Peyer's patch (tissue), 4 donors: ENCODE results near the gene FARP1. TPM values are rescaled to one million over a fixed set of nuclear protein-coding genes. Genes with fewer than 3 reads are reported as not detected.

Experiments
- DNase-seq, 3 donors: peaks; one replicate each; pipeline ENCODE4 v3.0.0-alpha.2; 2017 to 2019
- H3K27ac ChIP-seq, 4 donors: fragments of 200-600 bp; sonication (generic); one replicate each; pipeline ENCODE4 v1.5.1; 2016 to 2019
- H3K27me3 ChIP-seq, 2 donors: fragments of 200-600 bp; sonication (generic); one replicate each; pipeline ENCODE4 v1.5.1; 2019
- H3K36me3 ChIP-seq, 3 donors: fragments of 200-600 bp; sonication (generic); one replicate each; pipeline ENCODE4 v1.5.1; 2016 to 2019
- H3K4me1 ChIP-seq, 4 donors: fragments of 200-600 bp; sonication (generic); one replicate each; pipeline ENCODE4 v1.5.1; 2016 to 2019
- H3K4me3 ChIP-seq, 4 donors: fragments of 200-600 bp; sonication (generic); 1 replicate in 3 of 4; 2 replicates in 1 of 4; pipeline ENCODE4 v1.5.1; 2016 to 2019; ENCODE audit warnings: mild to moderate bottlenecking in 1 of 4
- H3K9me3 ChIP-seq, 4 donors: fragments of 200-600 bp; sonication (generic); one replicate each; pipeline ENCODE4 v1.5.1; 2016 to 2019; ENCODE audit warnings: mild to moderate bottlenecking in 1 of 4
- CTCF ChIP-seq, 6 experiments: fragments of 450-650 bp in 4 of 6; fragments of 200-600 bp in 2 of 6; sonication (generic) in 1 of 6; IDR thresholded peaks; one replicate each; pipeline ENCODE4 v1.5.1; 2017 to 2019; ENCODE audit warnings: antibody characterized with exemption in 6 of 6, mild to moderate bottlenecking in 3 of 6, moderate library complexity in 1 of 6
- POLR2A ChIP-seq, 2 donors: fragments of 450-650 bp; IDR thresholded peaks; one replicate each; pipeline ENCODE4 v1.5.1; 2017; ENCODE audit warnings: antibody characterized with exemption in 2 of 2, mild to moderate bottlenecking in 2 of 2, moderate library complexity in 2 of 2
- total RNA-seq, 4 donors: library from RNA; depleted of rRNA; stranded (reverse); fragments of >200 nt; gene quantifications; one replicate each; pipeline ENCODE4 v1.1.0, GENCODE V29; 2016

The FARP1 gene
- total RNA-seq, 4 donors from 2014 or later, result 10.6 to 61.1 (median 14.9) TPM

GRCh38 chr13:98405107-98405571 is 262.2 kb downstream of the FARP1 start:
- Histone ChIP-seq H3K27ac (no peak overlapping the region), H3K36me3 (no peaks in the 10 kb centered on the region), H3K27me3 (no peaks in the 10 kb centered on the region), H3K4me1 (no peaks in the 10 kb centered on the region), H3K4me3 (no peak overlapping the region), H3K9me3 (no peaks in the 10 kb centered on the region)
- DNase-seq, result no peak
- TF ChIP-seq POLR2A (IDR thresholded peaks at IDR 0.05), result no peak
- TF ChIP-seq CTCF (IDR thresholded peaks at IDR 0.05), result no peak

- Histone ChIP-seq H3K27ac (no peak overlapping the region), H3K36me3 (no peaks in the 10 kb centered on the region), H3K27me3 (no peaks in the 10 kb centered on the region), H3K4me3 (no peak overlapping the region), H3K9me3 (no peaks in the 10 kb centered on the region), H3K4me1 (no peaks in the 10 kb centered on the region)
- TF ChIP-seq CTCF (IDR thresholded peaks at IDR 0.05) (no peak), POLR2A (IDR thresholded peaks at IDR 0.05) (no peak)
- DNase-seq, result no peak
These were observed 262.9 kb downstream of the FARP1 start for GRCh38 chr13:98405690-98406344.

GRCh38 chr13:98406427-98406826 is 263.5 kb downstream of the FARP1 start:
- TF ChIP-seq POLR2A (IDR thresholded peaks at IDR 0.05), result no peak
- no peak for TF ChIP-seq CTCF (IDR thresholded peaks at IDR 0.05)
- no peak overlapping the region for H3K4me3 ChIP-seq
- DNase-seq, result no peak
- no peak overlapping the region for H3K27ac ChIP-seq
- no peaks in the 10 kb centered on the region for H3K36me3 ChIP-seq
- H3K4me1 ChIP-seq, result no peaks in the 10 kb centered on the region
- no peaks in the 10 kb centered on the region for H3K9me3 ChIP-seq
- H3K27me3 ChIP-seq, result no peaks in the 10 kb centered on the region

GRCh38 chr13:98406971-98407370 is 264.1 kb downstream of the FARP1 start:
- no peaks in the 10 kb centered on the region for H3K4me1 ChIP-seq
- no peaks in the 10 kb centered on the region for H3K27me3 ChIP-seq
- no peak for DNase-seq
- H3K4me3 ChIP-seq, result no peak overlapping the region
- TF ChIP-seq POLR2A (IDR thresholded peaks at IDR 0.05) (no peak), CTCF (IDR thresholded peaks at IDR 0.05) (no peak)
- H3K27ac ChIP-seq, result no peak overlapping the region
- H3K36me3 ChIP-seq, result no peaks in the 10 kb centered on the region
- no peaks in the 10 kb centered on the region for H3K9me3 ChIP-seq

GRCh38 chr13:98407575-98407974 is 264.7 kb downstream of the FARP1 start:
- DNase-seq, result no peak
- Histone ChIP-seq H3K9me3 (no peaks in the 10 kb centered on the region), H3K36me3 (no peaks in the 10 kb centered on the region), H3K4me1 (no peaks in the 10 kb centered on the region), H3K4me3 (no peak overlapping the region), H3K27me3 (no peaks in the 10 kb centered on the region), H3K27ac (no peak overlapping the region)
- no peak for TF ChIP-seq CTCF (IDR thresholded peaks at IDR 0.05)
- TF ChIP-seq POLR2A (IDR thresholded peaks at IDR 0.05), result no peak
